ENCODE results near the gene RERG. TPM values are rescaled to one million over a fixed set of nuclear protein-coding genes. Genes with fewer than 3 reads are reported as not detected.

The RERG gene
- total RNA-seq, 1 experiment from 2014 or later: not detected

GRCh38 chr12:15165012-15165659, 56.1 kb downstream of the RERG start:
- ATAC-seq (no peak), DNase-seq (ENCODE audit: low read depth, low spot score) (no peak)
- no peaks in the 10 kb centered on the region for H3K4me1 ChIP-seq (ENCODE audit: control insufficient read depth, insufficient read depth, low read length)
- intact Hi-C loops (cut with micrococcal nuclease; ENCODE audit: unreplicated experiment): no loop called here
- no TSS peak for BruUV-seq (replicated peaks)
- H3K4me3 ChIP-seq (ENCODE audit: low read depth in 2 of 2, low read length in 2 of 2): no peak overlapping the region
- in situ Hi-C loops (cut with HindIII; ENCODE audit: low pct_unique_long_range_greater_than_20kb, low sequenced_read_pairs): no loop called here
- CTCF ChIA-PET: no interaction called here
- no peaks in the 10 kb centered on the region for H3K36me3 ChIP-seq (ENCODE audit: control insufficient read depth, insufficient read depth, low read length)
- no peaks in the 10 kb centered on the region for H3K9me3 ChIP-seq (ENCODE audit: control insufficient read depth, insufficient read depth, low read depth, low read length)
- POLR2A ChIA-PET: no interaction called here
- no peak for TF ChIP-seq POLR2AphosphoS5 (IDR thresholded peaks at IDR 0.05; ENCODE audit: low read depth, low read length)
- TF ChIP-seq TCF7L2 (IDR thresholded peaks at IDR 0.05; ENCODE audit: low read depth, low read length): no peak
- TF ChIP-seq CTCF (IDR thresholded peaks at IDR 0.05): no peak
- TF ChIP-seq SIN3A (IDR thresholded peaks at IDR 0.05; ENCODE audit: borderline replicate concordance, insufficient read depth, low read depth, low read length): no peak
- TF ChIP-seq, protein P1, sequence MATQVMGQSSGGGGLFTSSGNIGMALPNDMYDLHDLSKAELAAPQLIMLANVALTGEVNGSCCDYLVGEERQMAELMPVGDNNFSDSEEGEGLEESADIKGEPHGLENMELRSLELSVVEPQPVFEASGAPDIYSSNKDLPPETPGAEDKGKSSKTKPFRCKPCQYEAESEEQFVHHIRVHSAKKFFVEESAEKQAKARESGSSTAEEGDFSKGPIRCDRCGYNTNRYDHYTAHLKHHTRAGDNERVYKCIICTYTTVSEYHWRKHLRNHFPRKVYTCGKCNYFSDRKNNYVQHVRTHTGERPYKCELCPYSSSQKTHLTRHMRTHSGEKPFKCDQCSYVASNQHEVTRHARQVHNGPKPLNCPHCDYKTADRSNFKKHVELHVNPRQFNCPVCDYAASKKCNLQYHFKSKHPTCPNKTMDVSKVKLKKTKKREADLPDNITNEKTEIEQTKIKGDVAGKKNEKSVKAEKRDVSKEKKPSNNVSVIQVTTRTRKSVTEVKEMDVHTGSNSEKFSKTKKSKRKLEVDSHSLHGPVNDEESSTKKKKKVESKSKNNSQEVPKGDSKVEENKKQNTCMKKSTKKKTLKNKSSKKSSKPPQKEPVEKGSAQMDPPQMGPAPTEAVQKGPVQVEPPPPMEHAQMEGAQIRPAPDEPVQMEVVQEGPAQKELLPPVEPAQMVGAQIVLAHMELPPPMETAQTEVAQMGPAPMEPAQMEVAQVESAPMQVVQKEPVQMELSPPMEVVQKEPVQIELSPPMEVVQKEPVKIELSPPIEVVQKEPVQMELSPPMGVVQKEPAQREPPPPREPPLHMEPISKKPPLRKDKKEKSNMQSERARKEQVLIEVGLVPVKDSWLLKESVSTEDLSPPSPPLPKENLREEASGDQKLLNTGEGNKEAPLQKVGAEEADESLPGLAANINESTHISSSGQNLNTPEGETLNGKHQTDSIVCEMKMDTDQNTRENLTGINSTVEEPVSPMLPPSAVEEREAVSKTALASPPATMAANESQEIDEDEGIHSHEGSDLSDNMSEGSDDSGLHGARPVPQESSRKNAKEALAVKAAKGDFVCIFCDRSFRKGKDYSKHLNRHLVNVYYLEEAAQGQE (IDR thresholded peaks at IDR 0.05; ENCODE audit: insufficient read depth in 1 of 2, low read depth in 2 of 2, low read length in 1 of 2): no peak
- H3K27ac ChIP-seq (ENCODE audit: low read length): no peak overlapping the region
- H3K27me3 ChIP-seq (ENCODE audit: control insufficient read depth, insufficient read depth, low read length): no peaks in the 10 kb centered on the region

DNA sequence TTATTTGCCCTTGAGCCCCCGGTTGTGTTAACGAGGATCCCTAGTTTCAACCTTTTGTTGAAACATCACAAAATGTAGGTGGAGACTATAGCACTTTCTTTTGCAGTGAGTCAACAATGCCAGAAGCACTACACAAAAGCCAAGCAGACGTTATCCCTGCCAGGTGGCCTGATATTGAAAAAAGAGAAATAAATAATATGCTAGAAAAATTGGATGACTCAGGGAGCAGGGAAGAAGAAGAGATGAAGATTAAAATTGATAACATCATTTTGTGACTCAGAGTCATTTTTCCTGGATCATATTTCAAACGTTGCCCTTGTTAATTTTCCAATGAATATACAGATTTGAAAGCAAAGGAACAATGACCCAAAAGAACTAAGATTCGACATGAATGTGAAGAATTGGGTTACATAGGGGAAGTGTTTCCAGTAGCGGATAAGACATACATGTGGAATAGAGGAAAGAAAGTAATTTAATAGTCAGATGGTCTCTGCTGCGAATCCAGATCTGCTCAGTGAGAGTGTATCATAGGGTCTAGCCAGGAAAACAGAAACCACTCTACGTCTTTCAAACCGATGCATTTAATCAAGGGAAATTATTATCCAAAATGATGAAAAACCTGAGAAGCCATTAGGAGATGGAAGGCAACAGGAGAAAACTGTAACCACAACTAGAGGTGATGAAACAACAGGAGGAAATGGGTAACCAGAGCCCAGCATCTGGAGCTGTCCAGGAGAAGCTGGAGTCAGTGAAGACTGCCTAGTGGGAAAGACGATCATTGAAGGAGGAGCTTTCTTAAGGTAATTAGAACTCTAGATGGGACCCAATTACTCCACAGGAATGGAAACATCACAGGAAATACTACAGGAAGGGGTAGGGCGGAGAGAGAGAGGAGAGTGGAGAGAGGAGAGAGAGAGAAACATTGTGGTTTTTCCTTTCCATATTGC, 57.9 kb downstream of the RERG start:
- no peaks in the 10 kb centered on the region for H3K9me3 ChIP-seq (ENCODE audit: control insufficient read depth, insufficient read depth, low read depth, low read length)
- no peaks in the 10 kb centered on the region for H3K27me3 ChIP-seq (ENCODE audit: control insufficient read depth, insufficient read depth, low read length)
- in situ Hi-C loops (cut with HindIII; ENCODE audit: low pct_unique_long_range_greater_than_20kb, low sequenced_read_pairs): no loop called here
- intact Hi-C loops (cut with micrococcal nuclease; ENCODE audit: unreplicated experiment): no loop called here
- ChIA-PET POLR2A (no interaction called here), CTCF (no interaction called here)
- ATAC-seq (no peak), DNase-seq (ENCODE audit: low read depth, low spot score) (no peak)
- TF ChIP-seq SIN3A (IDR thresholded peaks at IDR 0.05; ENCODE audit: borderline replicate concordance, insufficient read depth, low read depth, low read length) (no peak), CTCF (IDR thresholded peaks at IDR 0.05) (no peak), POLR2AphosphoS5 (IDR thresholded peaks at IDR 0.05; ENCODE audit: low read depth, low read length) (no peak), TCF7L2 (IDR thresholded peaks at IDR 0.05; ENCODE audit: low read depth, low read length) (no peak)
- TF ChIP-seq, protein P1 (IDR thresholded peaks at IDR 0.05; ENCODE audit: insufficient read depth in 1 of 2, low read depth in 2 of 2, low read length in 1 of 2): no peak
- H3K36me3 ChIP-seq (ENCODE audit: control insufficient read depth, insufficient read depth, low read length): no peaks in the 10 kb centered on the region
- no TSS peak for BruUV-seq (replicated peaks)
- H3K4me1 ChIP-seq (ENCODE audit: control insufficient read depth, insufficient read depth, low read length): no peaks in the 10 kb centered on the region
- no peak overlapping the region for H3K27ac ChIP-seq (ENCODE audit: low read length)
- H3K4me3 ChIP-seq (ENCODE audit: low read depth in 2 of 2, low read length in 2 of 2): no peak overlapping the region

Measured in Panc1 (cell line).